AG09319 (cell line): Measurements from ENCODE around the gene HECTD3.

Source experiments
- DNase-seq: peaks from one replicate; pipeline ENCODE4 v3.0.0-alpha.2; 2010; ENCODE audit warnings: low read depth; ENCODE audit errors: extremely low read depth
- CTCF ChIP-seq: IDR thresholded peaks from 2 replicates; pipeline ENCODE4 v1.5.1; 2011; ENCODE audit warnings: low read depth, mild to moderate bottlenecking, inconsistent platforms, low read length, moderate library complexity

The HECTD3 gene

DNA sequence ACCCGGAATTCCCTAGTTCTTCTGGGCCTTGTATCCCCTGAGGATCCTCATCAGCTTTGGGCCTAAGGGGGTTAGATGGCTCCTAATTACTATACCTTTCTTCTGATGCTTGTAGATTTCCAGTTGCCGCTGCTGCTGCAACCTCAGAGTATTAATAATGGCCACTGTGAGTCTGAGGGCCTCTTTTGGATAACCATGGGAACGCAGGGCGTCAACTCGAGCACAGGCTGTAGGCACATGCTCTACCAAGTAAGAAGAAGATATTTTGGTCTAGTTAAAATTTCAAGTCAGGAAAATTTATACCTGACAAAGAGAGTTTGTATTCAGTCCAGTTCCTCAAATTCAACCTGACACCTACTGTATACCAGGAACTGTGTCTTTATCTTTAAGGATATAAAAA, 29.2 kb upstream of the HECTD3 start:
- TF ChIP-seq CTCF, result no peak
- no peak for DNase-seq

DNA sequence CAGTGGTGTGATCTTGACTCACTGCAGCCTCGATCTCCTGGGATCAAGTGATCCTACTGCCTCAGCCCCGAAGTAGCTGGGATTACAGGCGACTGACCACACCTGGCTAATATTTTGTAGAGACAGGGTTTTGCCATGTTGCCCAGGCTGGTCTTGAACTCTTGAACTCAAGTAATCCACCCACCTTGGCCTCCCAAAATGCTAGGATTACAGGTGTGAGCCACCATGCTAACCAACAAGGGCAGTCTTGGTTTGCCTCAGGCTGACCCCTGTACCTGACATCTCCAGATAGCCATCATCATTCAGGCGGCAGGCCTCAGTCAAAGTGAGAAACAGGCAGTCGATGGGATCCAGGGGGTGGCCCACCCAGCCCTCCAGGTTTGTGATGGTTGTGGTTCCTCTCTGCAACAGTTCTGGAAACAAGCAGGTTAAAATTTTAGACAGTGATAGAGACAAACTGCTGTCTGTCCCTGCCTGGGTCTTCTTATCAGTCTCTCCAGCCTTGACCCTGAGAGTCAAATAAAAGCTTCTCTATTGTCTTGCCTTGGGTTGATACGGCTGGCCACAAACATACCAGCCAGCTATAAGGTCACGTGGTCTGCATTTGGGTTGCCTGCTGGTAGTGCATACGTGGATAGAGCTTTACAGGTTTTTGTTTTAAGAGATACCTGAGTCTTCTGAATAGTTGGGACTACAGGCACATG, 27.7 kb upstream of the HECTD3 start:
- TF ChIP-seq CTCF, result no peak
- DNase-seq, result no peak

- no peak for DNase-seq
- no peak for TF ChIP-seq CTCF
Measured at GRCh38 chr1:45038240-45038639, 27.1 kb upstream of the HECTD3 start.

DNA sequence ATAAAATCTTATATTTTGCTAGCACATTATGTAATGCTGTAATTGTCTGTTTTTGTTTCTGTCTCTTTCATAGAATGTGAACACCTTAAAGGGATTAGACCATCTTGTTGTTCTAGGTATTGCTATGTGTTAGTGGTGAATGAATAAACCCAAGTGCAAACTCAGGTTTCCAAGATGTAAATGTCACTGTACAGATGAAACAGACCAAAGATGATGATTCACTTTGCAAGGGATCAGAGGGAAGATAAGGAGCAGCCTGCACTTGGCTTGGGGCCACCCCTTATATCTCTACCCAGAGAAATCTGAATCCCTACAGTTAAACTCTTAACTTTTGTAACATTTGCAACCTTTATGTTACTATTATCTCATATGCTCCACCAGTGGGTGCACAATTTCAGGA, 26.3 kb upstream of the HECTD3 start:
- no peak for TF ChIP-seq CTCF
- no peak for DNase-seq

- DNase-seq, result no peak
- TF ChIP-seq CTCF, result no peak
Measured at GRCh38 chr1:45035631-45036301, 24.6 kb upstream of the HECTD3 start.

DNA sequence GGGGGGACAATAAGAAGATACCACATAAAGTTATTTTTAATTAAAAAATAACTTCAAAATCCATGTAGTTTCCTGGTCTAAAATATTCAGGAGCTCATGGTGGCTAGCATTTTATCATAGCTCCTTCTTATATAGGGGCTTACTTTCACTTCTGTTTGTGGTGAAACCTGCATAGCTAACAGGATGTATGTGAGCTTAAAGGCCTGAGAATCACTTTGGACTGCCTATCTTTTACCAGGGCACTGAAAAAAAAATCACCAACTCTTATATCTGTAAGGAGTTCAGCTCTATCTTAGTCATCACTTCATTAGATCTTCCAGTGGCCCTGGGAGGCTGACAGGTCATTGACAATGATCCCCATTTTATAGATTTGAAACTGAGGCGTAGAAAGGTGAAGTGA, 22.2 kb upstream of the HECTD3 start:
- no peak for TF ChIP-seq CTCF

GRCh38 chr1:45032837-45033236, 21.7 kb upstream of the HECTD3 start:
- no peak for TF ChIP-seq CTCF
- no peak for DNase-seq

More for the DNA sequence above, 22.2 kb upstream of the HECTD3 start:
- DNase-seq, result no peak
